C4-2B (cell line): ENCODE results near the gene IL10RA.

Experiments used
- CTCF ChIP-seq: fragments of 450-650 bp; conservative IDR thresholded peaks from 2 replicates; pipeline ENCODE4 v1.5.1; 2017; ENCODE audit warnings: mild to moderate bottlenecking
- ZFX ChIP-seq: fragments of 450-650 bp; IDR thresholded peaks from 2 replicates; pipeline ENCODE4 v1.6.1; 2017

GRCh38 chr11:117999354-117999993 is 13.3 kb downstream of the IL10RA start:
- TF ChIP-seq CTCF (no peak), ZFX (no peak)
